Parathyroid adenoma (tissue), 2 donors: ENCODE data around the gene PEX12.
"Not testable (repeated sequence)": the region's sequence is repeated elsewhere in the genome, so short reads cannot be mapped to it uniquely, and the experiment has no call there.

Source experiments
- H2AFZ ChIP-seq: fragments of 300-600 bp; sonication (generic); one replicate; pipeline ENCODE4 v1.7.0; 2017; ENCODE audit warnings: antibody characterized with exemption, mild to moderate bottlenecking
- H3K27ac ChIP-seq: fragments of 300-600 bp; sonication (generic); one replicate; pipeline ENCODE4 v1.7.0; 2017
- H3K27me3 ChIP-seq: fragments of 300-600 bp; sonication (generic); one replicate; pipeline ENCODE4 v1.7.0; 2017; ENCODE audit warnings: low read length; ENCODE audit not compliant: control insufficient read depth, insufficient read depth
- H3K36me3 ChIP-seq: fragments of 300-600 bp; sonication (generic); one replicate; pipeline ENCODE4 v1.7.0; 2017; ENCODE audit warnings: low read length; ENCODE audit not compliant: control insufficient read depth, insufficient read depth
- H3K4me1 ChIP-seq: fragments of 300-600 bp; sonication (generic); one replicate; pipeline ENCODE4 v1.7.0; 2017; ENCODE audit warnings: control low read depth
- H3K4me2 ChIP-seq: fragments of 300-600 bp; sonication (generic); one replicate; pipeline ENCODE4 v1.7.0; 2017; ENCODE audit warnings: low read length
- H3K4me3 ChIP-seq: fragments of 300-600 bp; sonication (generic); one replicate; pipeline ENCODE4 v1.7.0; 2017; ENCODE audit warnings: low read depth, low read length
- H3K79me2 ChIP-seq: fragments of 300-600 bp; sonication (generic); one replicate; pipeline ENCODE4 v1.7.0; 2017; ENCODE audit warnings: control low read depth
- H3K9ac ChIP-seq: fragments of 300-600 bp; sonication (generic); one replicate; pipeline ENCODE4 v1.7.0; 2017; ENCODE audit warnings: mild to moderate bottlenecking
- H3K9me3 ChIP-seq: fragments of 300-600 bp; sonication (generic); one replicate; pipeline ENCODE4 v1.7.0; 2017; ENCODE audit warnings: low read length; ENCODE audit not compliant: control insufficient read depth
- TF ChIP-seq, protein P1 (sequence below): fragments of 300-600 bp; sonication (generic); IDR thresholded peaks from one replicate; pipeline ENCODE4 v1.7.0; 2017; ENCODE audit warnings: antibody characterized with exemption, mild to moderate bottlenecking
- donor health status: primary hyperparathyroidism.

Gene PEX12

GRCh38 chr17:35616536-35616935 is 38.2 kb upstream of the PEX12 start:
- TF ChIP-seq, protein P1, sequence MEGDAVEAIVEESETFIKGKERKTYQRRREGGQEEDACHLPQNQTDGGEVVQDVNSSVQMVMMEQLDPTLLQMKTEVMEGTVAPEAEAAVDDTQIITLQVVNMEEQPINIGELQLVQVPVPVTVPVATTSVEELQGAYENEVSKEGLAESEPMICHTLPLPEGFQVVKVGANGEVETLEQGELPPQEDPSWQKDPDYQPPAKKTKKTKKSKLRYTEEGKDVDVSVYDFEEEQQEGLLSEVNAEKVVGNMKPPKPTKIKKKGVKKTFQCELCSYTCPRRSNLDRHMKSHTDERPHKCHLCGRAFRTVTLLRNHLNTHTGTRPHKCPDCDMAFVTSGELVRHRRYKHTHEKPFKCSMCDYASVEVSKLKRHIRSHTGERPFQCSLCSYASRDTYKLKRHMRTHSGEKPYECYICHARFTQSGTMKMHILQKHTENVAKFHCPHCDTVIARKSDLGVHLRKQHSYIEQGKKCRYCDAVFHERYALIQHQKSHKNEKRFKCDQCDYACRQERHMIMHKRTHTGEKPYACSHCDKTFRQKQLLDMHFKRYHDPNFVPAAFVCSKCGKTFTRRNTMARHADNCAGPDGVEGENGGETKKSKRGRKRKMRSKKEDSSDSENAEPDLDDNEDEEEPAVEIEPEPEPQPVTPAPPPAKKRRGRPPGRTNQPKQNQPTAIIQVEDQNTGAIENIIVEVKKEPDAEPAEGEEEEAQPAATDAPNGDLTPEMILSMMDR, result no peak
- peaks cover 18% of the 10 kb centered on the region for H3K79me2 ChIP-seq
- H3K4me1 ChIP-seq, result peaks cover 24% of the 10 kb centered on the region
- no peak overlapping the region for H3K9ac ChIP-seq
- H3K4me2 ChIP-seq, result no peak overlapping the region
- no peak overlapping the region for H3K27ac ChIP-seq
- H3K27me3 ChIP-seq, result no peaks in the 10 kb centered on the region
- no peaks in the 10 kb centered on the region for H3K36me3 ChIP-seq
- no peak overlapping the region for H2AFZ ChIP-seq
- H3K4me3 ChIP-seq, result no peak overlapping the region
- no peaks in the 10 kb centered on the region for H3K9me3 ChIP-seq

- Histone ChIP-seq H3K9ac (no peak overlapping the region), H3K4me3 (no peak overlapping the region), H3K9me3 (no peaks in the 10 kb centered on the region), H3K27ac (no peak overlapping the region), H3K79me2 (peaks cover 18% of the 10 kb centered on the region), H3K36me3 (no peaks in the 10 kb centered on the region), H3K4me2 (no peak overlapping the region), H3K27me3 (no peaks in the 10 kb centered on the region), H3K4me1 (peaks cover 20% of the 10 kb centered on the region), H2AFZ (no peak overlapping the region)
- TF ChIP-seq, protein P1, result no peak
These were observed 36.4 kb upstream of the PEX12 start for GRCh38 chr17:35614810-35615209.

- no peak overlapping the region for H3K27ac ChIP-seq
- H3K4me1 ChIP-seq, result peaks cover 21% of the 10 kb centered on the region
- H3K27me3 ChIP-seq, result no peaks in the 10 kb centered on the region
- TF ChIP-seq, protein P1, result peak; percentile 81
- no peaks in the 10 kb centered on the region for H3K36me3 ChIP-seq
- H3K79me2 ChIP-seq, result peaks cover 18% of the 10 kb centered on the region
- H3K4me2 ChIP-seq, result no peak overlapping the region
- no peak overlapping the region for H2AFZ ChIP-seq
- no peak overlapping the region for H3K4me3 ChIP-seq
- no peak overlapping the region for H3K9ac ChIP-seq
- no peaks in the 10 kb centered on the region for H3K9me3 ChIP-seq
These were observed 34.7 kb upstream of the PEX12 start for GRCh38 chr17:35612924-35613521.

DNA sequence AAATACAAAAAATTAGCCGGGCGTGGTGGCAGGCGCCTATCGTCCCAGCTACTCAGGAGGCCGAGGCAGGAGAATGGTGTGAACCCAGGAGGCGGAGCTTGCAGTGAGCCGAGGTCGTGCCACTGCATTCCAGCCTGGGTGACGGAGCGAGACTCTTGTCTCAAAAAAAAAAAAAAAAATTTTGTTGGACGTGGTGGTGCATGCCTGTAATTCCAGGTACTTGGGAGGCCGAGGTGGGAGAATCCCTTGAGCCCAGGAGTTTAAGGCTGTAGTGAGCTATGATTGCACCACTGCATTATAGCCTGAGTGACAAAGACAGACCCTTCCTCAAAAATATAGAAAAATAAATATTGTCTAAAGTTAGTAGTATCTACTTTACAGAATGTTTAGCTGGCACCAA is 32.4 kb upstream of the PEX12 start:
- H3K4me2 ChIP-seq, H3K9me3 ChIP-seq, H3K4me3 ChIP-seq, H3K9ac ChIP-seq, H3K36me3 ChIP-seq, H3K27me3 ChIP-seq, H3K27ac ChIP-seq, H2AFZ ChIP-seq: not testable (repeated sequence)
- H3K4me1 ChIP-seq, result peaks cover 24% of the 10 kb centered on the region
- H3K79me2 ChIP-seq, result peaks cover 19% of the 10 kb centered on the region

- peak overlapping the region; percentile 90 for H3K27ac ChIP-seq
- H3K9me3 ChIP-seq, result no peaks in the 10 kb centered on the region
- no peak overlapping the region for H3K4me3 ChIP-seq
- H3K4me1 ChIP-seq, result peaks cover 24% of the 10 kb centered on the region
- no peak overlapping the region for H3K9ac ChIP-seq
- peaks cover 21% of the 10 kb centered on the region for H3K79me2 ChIP-seq
- H3K4me2 ChIP-seq, result no peak overlapping the region
- H2AFZ ChIP-seq, result no peak overlapping the region
- H3K27me3 ChIP-seq, result no peaks in the 10 kb centered on the region
- H3K36me3 ChIP-seq, result no peaks in the 10 kb centered on the region
- TF ChIP-seq, protein P1, result no peak
These were observed 31.5 kb upstream of the PEX12 start for GRCh38 chr17:35609831-35610230.
